HFF-Myc (cell line): Measurements from ENCODE around the gene HES3.

Source experiments
- DNase-seq: peaks from one replicate; pipeline ENCODE4 v3.0.0-alpha.2; 2011; ENCODE audit warnings: low read depth; ENCODE audit errors: extremely low read depth
- H3K4me3 ChIP-seq: replicated peaks from 2 replicates; pipeline ENCODE4 v1.5.1; 2011; ENCODE audit warnings: low read depth, mild to moderate bottlenecking, control low read depth, low read length
- TF ChIP-seq, protein P1 (sequence below): IDR thresholded peaks from 2 replicates; pipeline ENCODE4 v1.5.1; 2012; ENCODE audit warnings: mild to moderate bottlenecking, low read depth, low read length, control low read depth; ENCODE audit errors: missing control alignments

HES3 gene

GRCh38 chr1:6263716-6264115 is 19.7 kb downstream of the HES3 start:
- TF ChIP-seq, protein P1, sequence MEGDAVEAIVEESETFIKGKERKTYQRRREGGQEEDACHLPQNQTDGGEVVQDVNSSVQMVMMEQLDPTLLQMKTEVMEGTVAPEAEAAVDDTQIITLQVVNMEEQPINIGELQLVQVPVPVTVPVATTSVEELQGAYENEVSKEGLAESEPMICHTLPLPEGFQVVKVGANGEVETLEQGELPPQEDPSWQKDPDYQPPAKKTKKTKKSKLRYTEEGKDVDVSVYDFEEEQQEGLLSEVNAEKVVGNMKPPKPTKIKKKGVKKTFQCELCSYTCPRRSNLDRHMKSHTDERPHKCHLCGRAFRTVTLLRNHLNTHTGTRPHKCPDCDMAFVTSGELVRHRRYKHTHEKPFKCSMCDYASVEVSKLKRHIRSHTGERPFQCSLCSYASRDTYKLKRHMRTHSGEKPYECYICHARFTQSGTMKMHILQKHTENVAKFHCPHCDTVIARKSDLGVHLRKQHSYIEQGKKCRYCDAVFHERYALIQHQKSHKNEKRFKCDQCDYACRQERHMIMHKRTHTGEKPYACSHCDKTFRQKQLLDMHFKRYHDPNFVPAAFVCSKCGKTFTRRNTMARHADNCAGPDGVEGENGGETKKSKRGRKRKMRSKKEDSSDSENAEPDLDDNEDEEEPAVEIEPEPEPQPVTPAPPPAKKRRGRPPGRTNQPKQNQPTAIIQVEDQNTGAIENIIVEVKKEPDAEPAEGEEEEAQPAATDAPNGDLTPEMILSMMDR: no peak
- no peak overlapping the region for H3K4me3 ChIP-seq
- DNase-seq: no peak

GRCh38 chr1:6265151-6265550 is 21.2 kb downstream of the HES3 start:
- TF ChIP-seq, protein P1: no peak
- DNase-seq: no peak

GRCh38 chr1:6266641-6267040 is 22.7 kb downstream of the HES3 start:
- DNase-seq: no peak
- TF ChIP-seq, protein P1: no peak
- H3K4me3 ChIP-seq: no peak overlapping the region

More at GRCh38 chr1:6265151-6265550, 21.2 kb downstream of the HES3 start:
- no peak overlapping the region for H3K4me3 ChIP-seq

DNA sequence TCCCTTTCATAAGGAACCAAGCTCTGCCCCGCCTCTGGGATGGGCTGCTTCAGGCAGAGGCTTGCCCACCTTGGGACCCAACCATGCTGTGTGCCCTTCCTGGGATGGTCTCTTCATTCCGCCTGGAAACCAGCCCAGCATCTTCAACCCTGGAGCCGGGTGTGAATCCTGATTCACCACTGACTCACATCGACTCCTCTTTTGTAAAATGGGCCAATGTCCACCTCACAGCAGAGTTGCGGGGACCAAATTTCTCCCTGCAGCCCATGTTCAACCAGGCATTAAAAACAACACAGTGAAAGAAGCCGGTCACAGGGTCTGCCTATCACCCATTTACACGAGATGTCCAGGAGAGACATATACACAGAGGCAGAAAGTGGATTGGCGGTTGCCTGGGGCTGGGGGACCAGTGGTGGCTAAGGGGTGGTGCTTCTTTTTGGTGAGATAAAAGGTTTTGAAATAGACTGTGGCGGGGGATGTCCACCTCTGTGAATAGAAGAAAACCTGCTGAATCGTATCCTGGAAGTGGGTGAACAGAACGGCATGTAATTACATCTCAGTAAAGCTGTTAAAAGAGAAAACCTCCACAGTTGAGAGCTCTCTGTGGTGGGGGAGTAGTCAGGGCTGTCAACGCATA is 23.8 kb downstream of the HES3 start:
- DNase-seq: no peak
- H3K4me3 ChIP-seq: no peak overlapping the region
- TF ChIP-seq, protein P1: no peak

- DNase-seq: no peak
- H3K4me3 ChIP-seq: no peak overlapping the region
- TF ChIP-seq, protein P1: no peak
Measured at GRCh38 chr1:6268415-6268814, 24.4 kb downstream of the HES3 start.

DNA sequence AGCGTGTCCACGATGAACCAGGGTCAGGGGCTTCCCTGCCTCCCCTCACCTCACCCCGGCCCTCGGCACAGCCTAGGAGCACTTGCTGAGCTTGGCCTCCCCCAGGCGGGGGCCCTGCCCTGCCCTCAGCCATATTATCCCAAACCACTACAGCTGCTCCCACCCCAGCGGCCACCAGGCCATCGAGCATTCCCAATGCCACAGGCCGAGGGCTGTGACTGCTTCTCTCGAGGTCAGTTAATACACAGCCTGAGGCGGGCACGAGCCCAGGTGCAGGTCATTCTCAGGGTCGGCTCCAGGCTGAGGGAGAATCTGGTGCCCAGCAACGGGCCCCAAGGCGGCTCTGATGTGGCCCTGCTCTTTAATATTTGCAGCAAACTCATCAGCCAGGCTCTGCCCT is 25.3 kb downstream of the HES3 start:
- TF ChIP-seq, protein P1: no peak
- DNase-seq: no peak

More for the DNA sequence above, 25.3 kb downstream of the HES3 start:
- no peak overlapping the region for H3K4me3 ChIP-seq
